Natural killer cell (primary cell): ENCODE results near the gene HIKESHI. TPM values are rescaled to one million over a fixed set of nuclear protein-coding genes. Genes with fewer than 3 reads are reported as not detected.

Source experiments
- ATAC-seq, 3 donors: fragments of 150-1000 bp in 2 of 3; fragments of 200-7000 bp in 1 of 3; cut with Tn5 transposase; 1 replicate in 1 of 3; 2 replicates in 2 of 3; pipeline ENCODE4 v1.10.0; 2021; ENCODE audit warnings: mild to moderate bottlenecking in 2 of 3, moderate library complexity in 2 of 3
- DNase-seq, 2 donors: peaks; one replicate each; pipeline versions ENCODE4 v3.0.0 to v3.0.0-alpha.2; 2013 to 2021; ENCODE audit warnings: mixed read lengths in 1 of 2
- H3K27ac ChIP-seq: one replicate; pipeline ENCODE4 v1.5.1; 2013; ENCODE audit warnings: mild to moderate bottlenecking, low read length
- H3K27me3 ChIP-seq: one replicate; pipeline ENCODE4 v1.6.1; 2013; ENCODE audit warnings: low read length; ENCODE audit not compliant: control insufficient read depth, insufficient read depth
- H3K36me3 ChIP-seq: one replicate; pipeline ENCODE4 v1.6.1; 2013; ENCODE audit warnings: low read length; ENCODE audit not compliant: control insufficient read depth, insufficient read depth
- H3K4me1 ChIP-seq: one replicate; pipeline ENCODE4 v1.6.1; 2013; ENCODE audit warnings: low read length; ENCODE audit not compliant: control insufficient read depth, insufficient read depth
- H3K4me3 ChIP-seq: one replicate; pipeline ENCODE4 v1.5.1; 2013; ENCODE audit warnings: low read length
- H3K9me3 ChIP-seq: one replicate; pipeline ENCODE4 v1.6.1; 2013; ENCODE audit warnings: low read length; ENCODE audit not compliant: control insufficient read depth, insufficient read depth
- H3K27ac Mint-ChIP-seq, 2 donors: one replicate each; pipeline ENCODE4 v1.8.0; 2022; ENCODE audit warnings: mild to moderate bottlenecking in 2 of 2, mixed read lengths in 2 of 2, moderate library complexity in 1 of 2
- H3K27me3 Mint-ChIP-seq, 2 donors: one replicate each; pipeline ENCODE4 v1.8.0; 2022; ENCODE audit warnings: low read depth in 2 of 2, mixed read lengths in 2 of 2
- H3K36me3 Mint-ChIP-seq: one replicate; pipeline ENCODE4 v1.8.0; 2022; ENCODE audit warnings: mixed read lengths
- H3K4me1 Mint-ChIP-seq, 2 donors: one replicate each; pipeline ENCODE4 v1.8.0; 2022; ENCODE audit warnings: mixed read lengths in 2 of 2
- H3K4me3 Mint-ChIP-seq: one replicate; pipeline ENCODE4 v1.8.0; 2022; ENCODE audit warnings: mild to moderate bottlenecking, moderate library complexity, mixed read lengths
- H3K9me3 Mint-ChIP-seq, 2 donors: one replicate each; pipeline ENCODE4 v1.8.0; 2022; ENCODE audit warnings: mixed read lengths in 2 of 2
- WGBS: methylation state at CpG from one replicate; pipeline ENCODE4 v1.1.7; 2013; ENCODE audit warnings: missing lambda C conversion rate; ENCODE audit not compliant: insufficient coverage; 5-methylcytosine and 5-hydroxymethylcytosine counted together
- intact Hi-C: fragments of 100-400 bp; cut with micrococcal nuclease; formaldehyde crosslinking; loops from one replicate; pipeline ENCODE4 v1.14.2; 2022
- total RNA-seq, 4 donors: library from RNA; stranded (reverse); fragments of 120-200 nt in 1 of 4; gene quantifications; one replicate each; pipeline versions ENCODE4 v1.2.3 to v1.2.4, GENCODE V29; 2013 to 2022
- TF ChIP-seq, protein P1 (sequence below): fragments of 200-600 bp; IDR thresholded peaks from one replicate; pipeline ENCODE4 v1.8.0; 2022; ENCODE audit warnings: antibody characterized with exemption

HIKESHI gene
- total RNA-seq, 3 donors from 2014 or later (not counting 1 experiment from before 2014, with no cell fraction given): 12.7 to 24.2 (median 18.2) TPM

DNA sequence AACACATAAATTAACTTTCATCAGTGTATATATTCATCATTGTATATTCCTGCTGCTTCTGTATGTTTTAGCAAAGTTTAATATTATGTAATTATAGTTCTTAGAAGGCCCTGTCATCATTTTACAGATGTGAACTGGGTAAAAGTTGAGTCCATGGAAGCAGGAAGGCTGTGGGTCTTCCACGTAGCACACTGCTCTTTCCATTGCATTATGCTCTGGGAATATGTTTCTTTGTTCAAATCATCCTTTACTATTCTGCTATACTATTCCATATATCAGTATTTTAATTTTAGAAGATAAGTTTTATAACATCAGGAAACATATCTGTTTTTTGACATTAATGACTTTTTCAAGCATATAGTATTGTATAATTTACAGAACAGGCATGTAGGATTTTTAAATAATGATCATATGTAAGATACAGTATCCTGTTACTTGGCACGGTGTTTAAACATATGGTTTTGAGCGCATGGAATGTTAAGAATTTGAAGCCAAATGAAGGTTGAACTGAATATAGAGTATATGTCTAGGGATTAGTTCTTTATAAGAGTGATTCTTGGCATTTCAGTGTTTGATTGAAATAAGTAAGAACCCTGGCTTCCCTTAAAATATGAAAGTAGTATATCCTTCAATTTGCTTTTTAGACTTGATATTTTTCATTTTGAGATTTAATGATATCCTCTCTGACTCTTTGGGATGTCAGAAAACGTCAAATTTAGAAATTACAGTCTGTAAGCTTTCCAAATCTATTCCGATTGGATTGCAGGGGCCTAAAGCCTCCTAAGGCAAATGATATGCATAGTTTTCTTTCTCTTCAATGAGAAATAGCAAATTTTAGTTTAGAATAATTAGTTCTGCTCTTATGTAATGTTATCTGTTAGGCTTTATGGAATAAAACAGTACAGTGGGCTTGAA lies 81.3 kb downstream of the HIKESHI start:
- no peak overlapping the region for H3K27ac ChIP-seq
- no peaks in the 10 kb centered on the region for H3K36me3 ChIP-seq
- H3K27me3 ChIP-seq: no peaks in the 10 kb centered on the region
- Mint-ChIP-seq H3K4me1 (no peaks in the 10 kb centered on the region), H3K4me3 (no peak overlapping the region), H3K36me3 (no peaks in the 10 kb centered on the region), H3K27ac (no peak overlapping the region), H3K9me3 (no peaks in the 10 kb centered on the region), H3K27me3 (no peaks in the 10 kb centered on the region)
- H3K4me3 ChIP-seq: no peak overlapping the region
- H3K9me3 ChIP-seq: no peaks in the 10 kb centered on the region
- TF ChIP-seq, protein P1, sequence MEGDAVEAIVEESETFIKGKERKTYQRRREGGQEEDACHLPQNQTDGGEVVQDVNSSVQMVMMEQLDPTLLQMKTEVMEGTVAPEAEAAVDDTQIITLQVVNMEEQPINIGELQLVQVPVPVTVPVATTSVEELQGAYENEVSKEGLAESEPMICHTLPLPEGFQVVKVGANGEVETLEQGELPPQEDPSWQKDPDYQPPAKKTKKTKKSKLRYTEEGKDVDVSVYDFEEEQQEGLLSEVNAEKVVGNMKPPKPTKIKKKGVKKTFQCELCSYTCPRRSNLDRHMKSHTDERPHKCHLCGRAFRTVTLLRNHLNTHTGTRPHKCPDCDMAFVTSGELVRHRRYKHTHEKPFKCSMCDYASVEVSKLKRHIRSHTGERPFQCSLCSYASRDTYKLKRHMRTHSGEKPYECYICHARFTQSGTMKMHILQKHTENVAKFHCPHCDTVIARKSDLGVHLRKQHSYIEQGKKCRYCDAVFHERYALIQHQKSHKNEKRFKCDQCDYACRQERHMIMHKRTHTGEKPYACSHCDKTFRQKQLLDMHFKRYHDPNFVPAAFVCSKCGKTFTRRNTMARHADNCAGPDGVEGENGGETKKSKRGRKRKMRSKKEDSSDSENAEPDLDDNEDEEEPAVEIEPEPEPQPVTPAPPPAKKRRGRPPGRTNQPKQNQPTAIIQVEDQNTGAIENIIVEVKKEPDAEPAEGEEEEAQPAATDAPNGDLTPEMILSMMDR: no peak
- DNase-seq (no peak), ATAC-seq (no peak)
- H3K4me1 ChIP-seq: no peaks in the 10 kb centered on the region
- intact Hi-C loops: no loop called here
- WGBS: 90% methylated on average over 4 of the region's 5 CpGs

DNA sequence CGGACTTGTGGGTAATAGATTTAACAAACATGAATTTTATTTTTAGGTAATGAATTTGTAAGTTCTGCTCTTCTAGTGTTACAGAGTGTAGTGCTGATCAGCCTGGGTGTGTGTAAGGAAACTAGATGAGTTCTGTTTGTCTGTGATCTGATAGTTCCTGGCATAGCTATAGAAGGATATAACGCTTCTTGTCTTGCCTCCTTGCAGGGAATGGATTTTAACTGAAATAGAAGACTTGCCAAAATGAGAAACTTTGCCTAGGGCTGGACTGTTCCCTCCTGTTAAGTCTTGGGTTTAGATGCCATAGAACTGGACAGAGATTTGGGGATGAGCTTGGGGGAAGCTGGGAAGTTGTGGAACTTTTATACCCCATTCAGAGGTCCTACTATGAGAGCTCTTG lies 84.2 kb downstream of the HIKESHI start:
- DNase-seq: no peak
- Histone ChIP-seq H3K27ac (no peak overlapping the region), H3K4me1 (no peaks in the 10 kb centered on the region), H3K27me3 (no peaks in the 10 kb centered on the region), H3K9me3 (no peaks in the 10 kb centered on the region), H3K36me3 (no peaks in the 10 kb centered on the region), H3K4me3 (no peak overlapping the region)
- Mint-ChIP-seq H3K36me3 (no peaks in the 10 kb centered on the region), H3K27ac (no peak overlapping the region), H3K4me1 (no peaks in the 10 kb centered on the region), H3K4me3 (no peak overlapping the region), H3K27me3 (peaks cover 0 to 3% of the 10 kb centered on the region in 2 donors), H3K9me3 (no peaks in the 10 kb centered on the region)
- ATAC-seq: no peak
- TF ChIP-seq, protein P1: no peak
- intact Hi-C loops: no loop called here
- 100% methylated on average over 2 of the region's 2 CpGs for WGBS

DNA sequence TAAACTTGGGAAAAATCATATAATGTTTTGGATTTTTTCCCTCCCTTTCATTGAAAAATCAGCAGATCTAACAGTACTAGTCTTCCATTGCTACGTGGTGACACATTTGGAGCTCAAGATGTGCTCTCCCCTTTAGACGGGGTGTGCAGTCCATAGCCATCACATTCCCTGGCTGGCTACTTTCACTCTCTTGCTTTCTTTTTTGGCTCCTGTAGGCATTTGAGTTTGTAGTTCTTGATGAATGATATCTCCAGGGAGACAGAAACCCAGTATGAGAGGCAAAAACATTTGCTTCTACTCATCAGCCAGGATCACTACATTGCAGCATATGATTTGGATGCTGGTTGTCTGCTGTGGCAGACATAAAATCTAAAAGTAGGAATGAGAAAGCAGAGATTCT lies 84.7 kb downstream of the HIKESHI start:
- Mint-ChIP-seq H3K9me3 (no peaks in the 10 kb centered on the region), H3K27me3 (peaks cover 0 to 3% of the 10 kb centered on the region in 2 donors), H3K36me3 (no peaks in the 10 kb centered on the region), H3K27ac (no peak overlapping the region), H3K4me3 (no peak overlapping the region), H3K4me1 (no peaks in the 10 kb centered on the region)
- no peak overlapping the region for H3K4me3 ChIP-seq
- no peaks in the 10 kb centered on the region for H3K27me3 ChIP-seq
- ATAC-seq (no peak), DNase-seq (no peak)
- no peaks in the 10 kb centered on the region for H3K36me3 ChIP-seq
- TF ChIP-seq, protein P1: no peak
- H3K4me1 ChIP-seq: no peaks in the 10 kb centered on the region
- H3K27ac ChIP-seq: no peak overlapping the region
- no peaks in the 10 kb centered on the region for H3K9me3 ChIP-seq
- intact Hi-C loops: no loop called here
- WGBS: 93% methylated on average over 2 of the region's 2 CpGs
